Mesenchymal stem cell (in vitro differentiated cells and primary cell): ENCODE measurements around the gene ZBTB45.
"Not testable (repeated sequence)": the region's sequence is repeated elsewhere in the genome, so short reads cannot be mapped to it uniquely, and the experiment has no call there.

ENCODE experiments used
- DNase-seq: peaks from one replicate; pipeline ENCODE4 v3.0.0-alpha.2; 2013
- H2AFZ ChIP-seq: one replicate; pipeline ENCODE4 v1.6.1; 2013; ENCODE audit warnings: low read depth, mild to moderate bottlenecking, control low read depth, inconsistent platforms, low read length, moderate library complexity
- H2AK5ac ChIP-seq: 2 replicates; pipeline ENCODE4 v1.6.1; 2013; ENCODE audit warnings: low read length, moderate library complexity, mild to moderate bottlenecking, inconsistent platforms; ENCODE audit not compliant: severe bottlenecking
- H2BK120ac ChIP-seq: one replicate; pipeline ENCODE4 v1.6.1; 2013; ENCODE audit warnings: low read depth, mild to moderate bottlenecking, inconsistent platforms, low read length, moderate library complexity
- H2BK12ac ChIP-seq, 2 experiments: one replicate each; pipeline ENCODE4 v1.6.1; 2013; ENCODE audit warnings: inconsistent platforms in 2 of 2, low read length in 2 of 2, mild to moderate bottlenecking in 2 of 2, moderate library complexity in 2 of 2, control low read depth in 1 of 2
- H2BK15ac ChIP-seq: one replicate; pipeline ENCODE4 v1.6.1; 2013; ENCODE audit warnings: mild to moderate bottlenecking, low read depth, inconsistent platforms; ENCODE audit not compliant: poor library complexity, severe bottlenecking
- H2BK5ac ChIP-seq: 2 replicates; pipeline ENCODE4 v1.6.1; 2013; ENCODE audit warnings: low read depth, mild to moderate bottlenecking, low read length, control low read depth, inconsistent platforms; ENCODE audit not compliant: poor library complexity, severe bottlenecking
- H3K14ac ChIP-seq, 2 experiments: one replicate each; pipeline ENCODE4 v1.6.1; 2013; ENCODE audit warnings: inconsistent platforms in 2 of 2, low read length in 2 of 2, control low read depth in 1 of 2, mild to moderate bottlenecking in 1 of 2, moderate library complexity in 1 of 2
- H3K18ac ChIP-seq, 2 experiments: one replicate each; pipeline ENCODE4 v1.6.1; 2013; ENCODE audit warnings: inconsistent platforms in 2 of 2, low read length in 2 of 2, control low read depth in 1 of 2, low read depth in 1 of 2, mild to moderate bottlenecking in 1 of 2
- H3K23ac ChIP-seq, 2 experiments: one replicate each; pipeline ENCODE4 v1.6.1; 2013; ENCODE audit warnings: inconsistent platforms in 2 of 2, low read length in 2 of 2, mild to moderate bottlenecking in 2 of 2, moderate library complexity in 2 of 2, control low read depth in 1 of 2
- H3K27ac ChIP-seq: 2 replicates; pipeline ENCODE4 v1.5.1; 2013; ENCODE audit warnings: mild to moderate bottlenecking, moderate library complexity, low read length, control low read depth, inconsistent platforms; ENCODE audit not compliant: poor library complexity, severe bottlenecking
- H3K27me3 ChIP-seq, 2 experiments: 2 replicates each; pipeline versions ENCODE4 v1.6.1 to v1.7.0; 2013; ENCODE audit warnings: low read length in 2 of 2, mild to moderate bottlenecking in 2 of 2, moderate library complexity in 2 of 2, control low read depth in 1 of 2, inconsistent platforms in 1 of 2; ENCODE audit not compliant: control insufficient read depth in 1 of 2, insufficient read depth in 1 of 2
- H3K36me3 ChIP-seq, 2 experiments: 2 replicates each; pipeline versions ENCODE4 v1.6.1 to v1.7.0; 2013; ENCODE audit warnings: low read length in 2 of 2, control low read depth in 1 of 2, inconsistent platforms in 1 of 2, low read depth in 1 of 2, mild to moderate bottlenecking in 1 of 2; ENCODE audit not compliant: insufficient read depth in 2 of 2, control insufficient read depth in 1 of 2
- H3K4ac ChIP-seq, 2 experiments: one replicate each; pipeline ENCODE4 v1.6.1; 2013; ENCODE audit warnings: inconsistent platforms in 2 of 2, low read length in 2 of 2, mild to moderate bottlenecking in 2 of 2, moderate library complexity in 2 of 2, control low read depth in 1 of 2, low read depth in 1 of 2
- H3K4me1 ChIP-seq: 2 replicates; pipeline ENCODE4 v1.6.1; 2013; ENCODE audit warnings: low read depth, low read length, control low read depth; ENCODE audit not compliant: control insufficient read depth, insufficient read depth
- H3K4me2 ChIP-seq: 2 replicates; pipeline ENCODE4 v1.6.1; 2013; ENCODE audit warnings: low read length, mild to moderate bottlenecking, inconsistent platforms; ENCODE audit not compliant: poor library complexity, severe bottlenecking
- H3K4me3 ChIP-seq, 2 experiments: 2 replicates each; pipeline versions ENCODE4 v1.5.1 to v1.7.0; 2013; ENCODE audit warnings: low read length in 2 of 2, mild to moderate bottlenecking in 2 of 2, control low read depth in 1 of 2, low read depth in 1 of 2; ENCODE audit not compliant: insufficient read depth in 1 of 2
- H3K79me1 ChIP-seq: replicated peaks from 2 replicates; pipeline ENCODE4 v1.6.1; 2013; ENCODE audit warnings: mild to moderate bottlenecking, control low read depth, low read length, inconsistent platforms; ENCODE audit not compliant: poor library complexity, severe bottlenecking
- H3K9ac ChIP-seq: 2 replicates; pipeline ENCODE4 v1.7.0; 2013; ENCODE audit warnings: mild to moderate bottlenecking, low read length, moderate library complexity
- H3K9me3 ChIP-seq: 2 replicates; pipeline ENCODE4 v1.7.0; 2013; ENCODE audit warnings: mild to moderate bottlenecking, low read length; ENCODE audit not compliant: control insufficient read depth
- H4K8ac ChIP-seq: one replicate; pipeline ENCODE4 v1.6.1; 2013; ENCODE audit warnings: inconsistent platforms, mild to moderate bottlenecking, low read length, moderate library complexity
- H4K91ac ChIP-seq: one replicate; pipeline ENCODE4 v1.6.1; 2013; ENCODE audit warnings: mild to moderate bottlenecking, low read length, inconsistent platforms
- WGBS: methylation state at CpG from one replicate; pipeline ENCODE4 v1.1.7; 2013; ENCODE audit warnings: mixed read lengths; 5-methylcytosine and 5-hydroxymethylcytosine counted together

The ZBTB45 gene

GRCh38 chr19:58544591-58545285 lies 25.1 kb upstream of the ZBTB45 start:
- H2BK5ac ChIP-seq: peak overlapping the region; percentile 74
- peak overlapping the region; percentile 81 for H2AFZ ChIP-seq
- peaks cover 23% of the 10 kb centered on the region for H3K4me1 ChIP-seq
- H3K9me3 ChIP-seq: no peaks in the 10 kb centered on the region
- H4K8ac ChIP-seq: peak overlapping the region; percentile 74
- peaks cover 2% of the 10 kb centered on the region for H3K79me1 ChIP-seq
- peak overlapping the region in 1 of 2 experiments; percentile 96 for H3K14ac ChIP-seq
- peaks cover 4 to 16% of the 10 kb centered on the region in 2 experiments for H3K27me3 ChIP-seq
- peak; percentile 56 for DNase-seq
- H3K23ac ChIP-seq: peak overlapping the region; percentile 86 to 96
- peak overlapping the region; percentile 95 to 100 for H3K18ac ChIP-seq
- no peak overlapping the region for H2AK5ac ChIP-seq
- H3K4me2 ChIP-seq: peak overlapping the region; percentile 65
- H4K91ac ChIP-seq: peak overlapping the region; percentile 94
- H3K9ac ChIP-seq: peak overlapping the region; percentile 94
- H3K27ac ChIP-seq: no peak overlapping the region
- peak overlapping the region; percentile 73 to 96 for H3K4ac ChIP-seq
- peak overlapping the region; percentile 88 to 96 for H3K4me3 ChIP-seq
- H2BK120ac ChIP-seq: peak overlapping the region; percentile 54
- H2BK15ac ChIP-seq: peak overlapping the region; percentile 99
- WGBS: 1% methylated on average over 42 of the region's 92 CpGs
- peaks cover 38 to 40% of the 10 kb centered on the region in 2 experiments for H3K36me3 ChIP-seq
- H2BK12ac ChIP-seq: peak overlapping the region in 1 of 2 experiments; percentile 72

GRCh38 chr19:58543826-58544590 lies 24.4 kb upstream of the ZBTB45 start, which contains the start of gene TRIM28:
TRIM28 (plus strand) TSS chr19:58544064; CDS start chr19:58544758, 694 bp downstream.
- Histone ChIP-seq H3K27ac (peak within 1 kb of the TSS; percentile 87), H3K4me2 (peak within 1 kb of the TSS; percentile 65), H2AFZ (peak within 1 kb of the TSS; percentile 81), H2BK15ac (peak within 1 kb of the TSS; percentile 99), H3K14ac (peak within 1 kb of the TSS in 1 of 2 experiments; percentile 96), H3K36me3 (peaks cover 31 to 33% of the 10 kb centered on the region in 2 experiments), H3K27me3 (peaks cover 12 to 24% of the 10 kb centered on the region in 2 experiments), H3K18ac (peak within 1 kb of the TSS; percentile 95 to 100), H2BK12ac (peak within 1 kb of the TSS in 1 of 2 experiments; percentile 72), H3K79me1 (peaks cover 2% of the 10 kb centered on the region), H3K4me1 (peaks cover 20% of the 10 kb centered on the region), H3K9me3 (no peaks in the 10 kb centered on the region), H2BK5ac (peak within 1 kb of the TSS; percentile 74), H2BK120ac (peak within 1 kb of the TSS; percentile 54), H4K8ac (peak within 1 kb of the TSS; percentile 86), H3K9ac (peak within 1 kb of the TSS; percentile 94), H4K91ac (peak within 1 kb of the TSS; percentile 94), H2AK5ac (no peak within 1 kb of the TSS), H3K23ac (peak within 1 kb of the TSS; percentile 86 to 96), H3K4me3 (peak within 1 kb of the TSS; percentile 88 to 96), H3K4ac (peak within 1 kb of the TSS; percentile 73 to 96)
- under 1% methylated on average over 38 of the region's 73 CpGs for WGBS
- peak; percentile 100 for DNase-seq

- H4K91ac ChIP-seq, H2BK15ac ChIP-seq, DNase-seq, H2AK5ac ChIP-seq, H3K18ac ChIP-seq, H3K4me3 ChIP-seq, H3K4ac ChIP-seq, H3K9me3 ChIP-seq, H3K4me2 ChIP-seq, H2AFZ ChIP-seq, H3K14ac ChIP-seq, H3K27ac ChIP-seq, H2BK5ac ChIP-seq, H3K23ac ChIP-seq, H3K79me1 ChIP-seq, H4K8ac ChIP-seq: not testable (repeated sequence)
- Histone ChIP-seq H2BK12ac (peak overlapping the region in 1 of 2 experiments; percentile 61), H3K9ac (peak overlapping the region; percentile 94), H3K27me3 (peaks cover 24 to 29% of the 10 kb centered on the region in 2 experiments), H3K36me3 (peaks cover 20 to 21% of the 10 kb centered on the region in 2 experiments), H2BK120ac (peak overlapping the region; percentile 2), H3K4me1 (peaks cover 23% of the 10 kb centered on the region)
- WGBS: 91% methylated on average over 17 of the region's 18 CpGs
Measured at GRCh38 chr19:58542641-58543372, 23.2 kb upstream of the ZBTB45 start.
